GM18499 (cell line): ENCODE measurements around the gene ECEL1.
"Not testable (repeated sequence)": the region's sequence is repeated elsewhere in the genome, so short reads cannot be mapped to it uniquely, and the experiment has no call there.

Source experiments
- ATAC-seq: cut with Tn5 transposase; IDR thresholded peaks from one replicate; pipeline ENCODE4 v1.9.1; 2021; ENCODE audit warnings: moderate number of reproducible peaks; ENCODE audit not compliant: insufficient read depth, unreplicated experiment

The ECEL1 gene

GRCh38 chr2:232466221-232466620, 21.4 kb downstream of the ECEL1 start:
- no peak for ATAC-seq

- no peak for ATAC-seq
Measured at GRCh38 chr2:232465061-232465460, 22.6 kb downstream of the ECEL1 start.

GRCh38 chr2:232464544-232464885, 23.1 kb downstream of the ECEL1 start:
- ATAC-seq: no peak

GRCh38 chr2:232463701-232464543, 23.7 kb downstream of the ECEL1 start:
- ATAC-seq: no peak

- ATAC-seq: no peak
Measured at GRCh38 chr2:232460171-232460570, 27.5 kb downstream of the ECEL1 start.

GRCh38 chr2:232459419-232460035, 28.1 kb downstream of the ECEL1 start:
- no peak for ATAC-seq

GRCh38 chr2:232458661-232459418, 28.8 kb downstream of the ECEL1 start:
- ATAC-seq: no peak

GRCh38 chr2:232458051-232458660, 29.5 kb downstream of the ECEL1 start:
- ATAC-seq: no peak

- ATAC-seq: no peak
Measured at GRCh38 chr2:232457121-232458011, 30.3 kb downstream of the ECEL1 start.

GRCh38 chr2:232456296-232457120, 31.1 kb downstream of the ECEL1 start:
- no peak for ATAC-seq

GRCh38 chr2:232455426-232456255, 32.0 kb downstream of the ECEL1 start, which contains the start of gene ALPI:
Gene ALPI, plus strand, starts transcription at chr2:232456153. Its CDS starts 47 bp downstream, at chr2:232456200.
- ATAC-seq: no peak

- ATAC-seq: no peak
Measured at GRCh38 chr2:232454630-232455029, 33.0 kb downstream of the ECEL1 start.

- not testable (repeated sequence) for ATAC-seq
Measured at GRCh38 chr2:232451645-232452044, 36.0 kb downstream of the ECEL1 start.

GRCh38 chr2:232449964-232450363, 37.7 kb downstream of the ECEL1 start:
- ATAC-seq: no peak

GRCh38 chr2:232448304-232448690, 39.3 kb downstream of the ECEL1 start:
- ATAC-seq: no peak

GRCh38 chr2:232447638-232448303, 39.9 kb downstream of the ECEL1 start:
- no peak for ATAC-seq

- no peak for ATAC-seq
Measured at GRCh38 chr2:232447091-232447620, 40.5 kb downstream of the ECEL1 start.
